ENCODE results near the gene PNKD.

DNA sequence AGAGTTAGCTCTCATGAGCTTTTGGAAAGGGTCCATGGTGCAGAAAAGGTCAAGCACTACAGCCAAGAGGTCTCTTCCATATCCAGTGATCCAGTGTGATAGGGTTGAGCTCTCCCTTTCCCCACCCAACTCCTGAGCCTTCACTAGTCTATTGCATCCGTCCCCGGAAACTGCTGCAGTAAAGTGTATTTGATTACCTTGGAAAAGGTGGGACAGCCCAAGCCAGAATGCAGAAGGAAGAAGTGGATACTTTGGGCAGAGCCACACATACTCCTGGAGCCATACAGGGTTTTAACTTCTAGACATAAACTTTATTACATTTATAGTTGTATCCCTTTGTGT, 3.6 kb downstream of the PNKD start:
- TF ChIP-seq, protein P1, sequence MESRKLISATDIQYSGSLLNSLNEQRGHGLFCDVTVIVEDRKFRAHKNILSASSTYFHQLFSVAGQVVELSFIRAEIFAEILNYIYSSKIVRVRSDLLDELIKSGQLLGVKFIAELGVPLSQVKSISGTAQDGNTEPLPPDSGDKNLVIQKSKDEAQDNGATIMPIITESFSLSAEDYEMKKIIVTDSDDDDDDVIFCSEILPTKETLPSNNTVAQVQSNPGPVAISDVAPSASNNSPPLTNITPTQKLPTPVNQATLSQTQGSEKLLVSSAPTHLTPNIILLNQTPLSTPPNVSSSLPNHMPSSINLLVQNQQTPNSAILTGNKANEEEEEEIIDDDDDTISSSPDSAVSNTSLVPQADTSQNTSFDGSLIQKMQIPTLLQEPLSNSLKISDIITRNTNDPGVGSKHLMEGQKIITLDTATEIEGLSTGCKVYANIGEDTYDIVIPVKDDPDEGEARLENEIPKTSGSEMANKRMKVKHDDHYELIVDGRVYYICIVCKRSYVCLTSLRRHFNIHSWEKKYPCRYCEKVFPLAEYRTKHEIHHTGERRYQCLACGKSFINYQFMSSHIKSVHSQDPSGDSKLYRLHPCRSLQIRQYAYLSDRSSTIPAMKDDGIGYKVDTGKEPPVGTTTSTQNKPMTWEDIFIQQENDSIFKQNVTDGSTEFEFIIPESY (IDR thresholded peaks at IDR 0.05) = no peak
- TF ChIP-seq, protein P2, sequence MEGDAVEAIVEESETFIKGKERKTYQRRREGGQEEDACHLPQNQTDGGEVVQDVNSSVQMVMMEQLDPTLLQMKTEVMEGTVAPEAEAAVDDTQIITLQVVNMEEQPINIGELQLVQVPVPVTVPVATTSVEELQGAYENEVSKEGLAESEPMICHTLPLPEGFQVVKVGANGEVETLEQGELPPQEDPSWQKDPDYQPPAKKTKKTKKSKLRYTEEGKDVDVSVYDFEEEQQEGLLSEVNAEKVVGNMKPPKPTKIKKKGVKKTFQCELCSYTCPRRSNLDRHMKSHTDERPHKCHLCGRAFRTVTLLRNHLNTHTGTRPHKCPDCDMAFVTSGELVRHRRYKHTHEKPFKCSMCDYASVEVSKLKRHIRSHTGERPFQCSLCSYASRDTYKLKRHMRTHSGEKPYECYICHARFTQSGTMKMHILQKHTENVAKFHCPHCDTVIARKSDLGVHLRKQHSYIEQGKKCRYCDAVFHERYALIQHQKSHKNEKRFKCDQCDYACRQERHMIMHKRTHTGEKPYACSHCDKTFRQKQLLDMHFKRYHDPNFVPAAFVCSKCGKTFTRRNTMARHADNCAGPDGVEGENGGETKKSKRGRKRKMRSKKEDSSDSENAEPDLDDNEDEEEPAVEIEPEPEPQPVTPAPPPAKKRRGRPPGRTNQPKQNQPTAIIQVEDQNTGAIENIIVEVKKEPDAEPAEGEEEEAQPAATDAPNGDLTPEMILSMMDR (IDR thresholded peaks at IDR 0.05 in 2 of 3, conservative IDR thresholded peaks at IDR 0.05 in 1 of 3; ENCODE audit: control insufficient read depth in 2 of 3, extremely low read depth in 1 of 3, insufficient read depth in 1 of 3, low read depth in 3 of 3, low read length in 3 of 3) = no peak
